Fibroblast of gingiva (primary cell): ENCODE data around the gene PLIN4.
"Not testable (repeated sequence)": the region's sequence is repeated elsewhere in the genome, so short reads cannot be mapped to it uniquely, and the experiment has no call there.

Experiments used
- DNase-seq: peaks from one replicate; pipeline ENCODE4 v3.0.0-alpha.2; 2011; ENCODE audit warnings: low read depth

The PLIN4 gene

DNA sequence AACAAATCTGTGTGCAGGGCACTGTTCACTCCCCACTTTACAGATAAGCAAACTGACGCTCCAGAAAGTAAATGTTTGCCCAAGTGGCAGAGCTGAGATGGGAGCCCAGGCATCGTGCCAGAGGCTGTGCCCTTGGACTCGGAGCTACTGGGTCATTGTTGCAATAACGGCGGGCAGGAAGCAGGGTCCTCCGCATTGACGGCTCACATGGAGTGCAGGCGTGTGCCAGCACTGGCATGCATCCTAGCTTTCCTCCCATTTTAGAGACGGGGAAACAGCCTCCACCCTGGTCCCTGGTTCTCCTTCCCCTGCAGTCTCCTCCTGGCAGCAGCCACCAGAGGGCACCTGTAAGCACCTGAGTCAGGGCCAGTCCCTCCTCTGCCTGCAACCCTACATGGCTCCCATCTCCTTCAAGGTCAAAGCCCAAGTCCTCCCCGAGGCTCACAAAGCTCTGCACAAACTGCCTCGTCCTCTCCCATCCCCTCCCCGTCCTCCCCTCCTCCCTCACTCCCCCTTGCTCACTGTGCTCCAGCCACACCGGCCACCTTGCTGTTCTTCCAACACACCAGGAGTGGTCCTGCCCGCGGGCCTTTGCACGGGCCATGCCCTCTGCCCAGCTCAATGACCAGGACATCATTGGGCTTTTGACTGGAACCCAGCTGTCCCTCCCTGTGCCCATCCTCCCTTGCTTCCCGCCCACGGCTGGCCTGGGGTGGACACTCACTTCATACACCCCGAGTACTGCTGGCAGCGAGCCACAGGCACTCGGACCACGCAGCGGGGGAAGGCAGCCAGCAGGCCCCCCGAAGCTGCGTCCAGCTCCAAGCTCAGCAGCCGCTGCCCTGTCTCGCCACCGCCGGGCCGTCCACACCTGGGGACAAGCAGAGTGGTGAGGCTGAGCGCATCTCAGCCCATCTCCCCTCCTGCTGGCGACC, 29.3 kb upstream of the PLIN4 start:
- DNase-seq, result no peak

GRCh38 chr19:4543842-4544647, 25.8 kb upstream of the PLIN4 start:
- DNase-seq, result no peak

DNA sequence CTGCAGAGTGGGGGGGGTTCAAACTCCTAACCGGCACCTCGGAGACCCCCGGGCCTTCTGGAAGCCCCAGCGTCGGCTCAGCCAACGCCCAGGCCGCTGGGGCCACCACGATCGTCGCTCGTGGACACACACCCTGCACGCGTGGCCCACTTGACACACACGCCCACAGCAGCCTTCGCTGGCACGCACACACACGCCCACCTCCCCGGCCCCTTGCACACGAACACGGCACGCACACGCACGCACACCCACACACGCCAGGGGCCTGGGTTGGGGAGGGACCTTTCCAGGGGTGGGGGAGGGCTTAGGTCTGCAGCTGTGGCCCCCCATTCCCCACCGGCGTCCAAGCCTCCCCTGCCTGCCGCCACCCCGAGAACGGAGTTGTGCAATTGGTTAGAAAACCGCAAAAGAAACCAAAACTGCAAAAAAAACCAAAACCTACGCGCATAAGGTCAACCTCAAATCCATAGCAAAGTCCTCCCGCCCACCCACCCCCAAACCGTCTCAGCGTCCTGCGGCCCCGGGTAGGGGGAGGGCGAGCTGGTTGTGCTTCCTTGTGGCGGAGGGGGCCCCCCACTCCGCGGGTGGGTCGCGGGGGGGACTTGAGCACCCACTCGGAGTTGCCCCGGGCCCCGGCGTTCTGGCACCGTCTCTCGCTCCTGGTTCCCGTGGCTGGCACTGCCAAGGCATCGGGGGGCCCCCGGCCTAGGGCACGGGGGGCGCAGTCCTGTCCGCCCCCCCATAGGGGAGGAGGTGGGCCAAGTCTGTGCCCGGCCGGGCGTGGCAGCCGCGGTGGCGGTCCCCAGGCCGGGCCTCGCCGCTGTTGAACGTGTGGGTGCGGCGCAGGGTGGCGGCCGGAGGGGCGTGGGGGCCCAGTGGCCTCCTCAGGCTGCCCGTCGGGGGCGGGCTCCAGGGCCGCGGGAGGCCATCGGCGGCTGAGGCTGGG, 24.9 kb upstream of the PLIN4 start:
- DNase-seq, result no peak

DNA sequence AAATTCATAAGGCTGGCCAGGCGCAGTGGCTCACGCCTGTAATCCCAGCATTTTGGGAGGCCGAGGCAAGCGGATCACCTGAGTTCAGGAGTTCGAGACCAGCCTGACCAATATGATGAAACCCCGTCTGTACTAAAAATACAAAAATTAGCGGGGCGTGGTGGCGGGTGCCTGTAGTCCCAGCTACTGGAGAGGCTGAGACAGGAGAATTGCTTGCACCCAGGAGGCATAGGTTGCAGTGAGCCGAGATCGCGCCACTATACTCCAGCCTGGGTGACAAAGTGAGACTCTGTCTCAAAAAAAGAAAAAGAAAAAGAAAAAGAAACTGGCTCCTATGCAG, 23.5 kb upstream of the PLIN4 start:
- not testable (repeated sequence) for DNase-seq

DNA sequence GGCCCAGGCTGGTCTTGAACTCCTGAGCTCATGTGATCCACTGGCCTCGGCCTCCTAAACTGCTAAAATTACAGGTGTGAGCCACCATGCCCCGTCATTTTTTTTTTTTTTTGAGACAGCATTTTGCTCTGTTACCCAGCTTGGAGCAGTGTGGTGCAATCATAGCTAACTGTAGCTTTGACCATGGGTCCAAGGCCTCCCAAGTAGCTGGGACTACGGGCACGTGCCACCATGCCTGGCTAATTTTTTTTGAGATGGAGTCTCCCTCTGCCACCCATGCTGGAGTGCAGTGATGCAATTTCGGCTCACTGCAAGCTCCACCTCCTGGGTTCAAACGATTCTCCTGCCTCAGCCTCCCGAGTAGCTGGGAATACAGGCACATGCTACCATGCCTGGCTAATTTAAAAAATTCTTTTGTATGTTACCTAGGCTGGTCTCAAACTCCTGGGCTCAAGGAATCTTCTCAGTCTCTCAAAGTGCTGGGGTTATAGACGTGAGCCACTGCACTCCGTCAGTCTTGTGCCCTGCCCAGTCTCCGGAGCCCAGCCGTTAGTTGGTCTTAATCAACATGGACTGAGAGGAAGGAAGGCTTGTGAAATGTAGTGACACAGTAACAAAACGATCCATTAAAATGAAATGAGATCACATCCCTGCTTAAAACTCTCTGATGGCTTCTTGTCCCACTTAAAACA, 23.0 kb upstream of the PLIN4 start:
- DNase-seq, result no peak

- DNase-seq, result no peak
These were observed 21.7 kb upstream of the PLIN4 start, which contains the start of gene LRG1 for GRCh38 chr19:4539693-4540581. Gene LRG1 (minus strand): TSS chr19:4540036. CDS start chr19:4540013, 23 bp downstream.

- no peak for DNase-seq
These were observed 20.9 kb upstream of the PLIN4 start for GRCh38 chr19:4539169-4539692.

DNA sequence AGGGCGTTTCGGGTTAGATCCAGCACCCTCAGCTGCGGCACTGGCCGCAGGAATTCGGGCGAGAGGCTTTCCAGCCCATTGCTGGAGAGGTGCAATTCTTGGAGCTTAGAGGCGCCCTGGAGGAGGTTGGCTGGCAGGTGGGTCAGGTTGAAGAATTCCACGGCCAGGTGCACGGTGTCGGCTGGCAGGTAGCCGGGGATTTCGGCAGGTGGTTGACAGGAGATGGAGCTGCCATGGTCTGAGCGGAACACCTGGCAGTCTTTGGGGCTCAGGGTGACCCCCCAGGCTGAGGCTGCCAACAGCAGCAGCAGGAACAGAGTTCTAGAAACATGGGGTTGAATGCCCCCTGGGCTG, 20.3 kb upstream of the PLIN4 start:
- DNase-seq, result no peak

GRCh38 chr19:4537953-4538600, 19.8 kb upstream of the PLIN4 start:
- no peak for DNase-seq

GRCh38 chr19:4536798-4537197, 18.5 kb upstream of the PLIN4 start:
- DNase-seq, result no peak

GRCh38 chr19:4534836-4535658, 16.8 kb upstream of the PLIN4 start, which contains the start of gene PLIN5:
Gene PLIN5 (minus strand): TSS chr19:4535224. CDS start chr19:4534074, 1,150 bp downstream.
- no peak for DNase-seq

GRCh38 chr19:4533835-4534424, 15.6 kb upstream of the PLIN4 start:
- no peak for DNase-seq

GRCh38 chr19:4533334-4533733, 15.0 kb upstream of the PLIN4 start:
- no peak for DNase-seq

DNA sequence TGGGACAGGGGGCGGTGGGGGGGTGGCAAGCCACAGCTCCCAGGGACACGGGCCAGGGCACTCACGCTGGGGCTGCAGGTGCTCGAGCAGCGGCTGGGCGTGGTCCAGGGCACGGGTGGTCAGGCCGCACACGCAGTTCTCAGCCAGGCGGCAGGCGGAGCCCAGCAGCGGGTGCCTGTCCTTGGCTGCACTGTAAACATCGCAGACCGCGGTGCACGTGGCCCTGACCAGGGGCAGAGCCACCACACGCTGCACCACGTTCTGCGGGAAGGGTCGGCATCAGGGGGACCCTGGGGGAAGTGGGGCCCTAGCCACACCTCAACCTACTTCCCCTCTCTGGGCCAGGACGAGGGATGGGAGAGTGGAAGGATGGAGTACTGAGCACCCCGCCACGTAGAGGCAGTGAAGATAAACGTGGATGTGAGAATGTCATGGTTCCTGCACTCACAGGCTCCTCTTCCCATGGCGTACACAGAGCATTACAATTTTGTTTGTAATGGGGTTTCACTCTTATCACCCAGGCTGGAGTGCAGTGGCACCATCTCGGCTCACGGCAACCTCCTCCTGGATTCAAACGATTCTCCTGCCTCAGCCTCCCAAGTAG, 13.4 kb upstream of the PLIN4 start:
- DNase-seq, result no peak

GRCh38 chr19:4529924-4530522, 11.7 kb upstream of the PLIN4 start:
- DNase-seq, result no peak

GRCh38 chr19:4528843-4529242, 10.6 kb upstream of the PLIN4 start:
- no peak for DNase-seq

DNA sequence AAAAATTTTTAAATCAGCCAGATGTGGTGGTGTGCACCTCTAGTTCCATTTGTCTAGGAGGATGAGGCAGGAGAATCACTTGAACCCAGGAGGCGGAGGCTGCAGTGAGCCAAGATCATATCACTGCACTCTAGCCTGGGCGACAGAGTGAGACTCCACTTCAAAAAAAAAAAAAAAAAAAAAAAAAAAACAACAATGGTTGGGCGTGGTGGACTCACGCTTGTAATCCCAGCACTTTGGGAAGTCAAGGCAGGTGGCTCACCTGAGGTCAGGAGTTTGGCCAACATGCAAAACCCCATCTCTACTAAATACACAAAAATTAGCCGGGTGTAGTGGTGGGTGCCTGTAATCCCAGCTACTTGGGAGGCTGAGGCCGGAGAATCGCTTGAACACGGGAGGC, 9.1 kb upstream of the PLIN4 start:
- DNase-seq, result not testable (repeated sequence)
